Endothelial cell of umbilical vein (primary cell): Measurements from ENCODE around the gene EIF2AK2. TPM values are rescaled to one million over a fixed set of nuclear protein-coding genes. Genes with fewer than 3 reads are reported as not detected.

Experiments
- BruUV-seq: library from RNA; stranded (reverse); fragments of 400-500 nt; replicated peaks from 2 replicates; lab custom pipeline; 2021; lab: Mats Ljungman, UMichigan
- CTCF ChIA-PET: fragments of 300-600, 350-600 bp; sonication (Branson Sonifier 250); formaldehyde crosslinking; loops from one replicate; lab custom pipeline; 2021; ENCODE audit warnings: antibody characterized with exemption, inconsistent platforms; lab: Charles Lee
- POLR2A ChIA-PET: fragments of 300-600, 350-600 bp; sonication (Branson Sonifier 250); formaldehyde crosslinking; loops from one replicate; lab custom pipeline; 2021; ENCODE audit warnings: antibody characterized with exemption, inconsistent platforms; lab: Charles Lee
- DNase-seq: peaks from one replicate; pipeline ENCODE4 v3.0.0-alpha.2; 2011; ENCODE audit warnings: low read depth, low spot score
- FAIRE-seq: peaks from 2 replicates; lab custom pipeline; 2011; peaks lifted over from hg19 to GRCh38; lab: Jason Lieb, UNC
- H2AFZ ChIP-seq: 2 replicates; pipeline ENCODE4 v1.6.0; 2012; ENCODE audit warnings: low read depth, low read length, control low read depth, inconsistent platforms
- H3K27ac ChIP-seq: 2 replicates; pipeline ENCODE4 v1.5.1; 2011; ENCODE audit warnings: low read depth, mild to moderate bottlenecking, control low read depth, low read length, moderate library complexity; ENCODE audit not compliant: insufficient read depth
- H3K27me3 ChIP-seq, 2 experiments: 2 replicates each; pipeline versions ENCODE4 v1.6.0 to v1.6.1; 2011; ENCODE audit warnings: low read length in 2 of 2, mixed read lengths in 1 of 2; ENCODE audit not compliant: control insufficient read depth in 2 of 2, insufficient read depth in 2 of 2
- H3K36me3 ChIP-seq, 2 experiments: 2 replicates in 1 of 2; 3 replicates in 1 of 2; pipeline ENCODE4 v1.5.1; 2011; ENCODE audit warnings: low read length in 2 of 2, mild to moderate bottlenecking in 1 of 2, moderate library complexity in 1 of 2; ENCODE audit not compliant: control insufficient read depth in 2 of 2, insufficient read depth in 2 of 2; ENCODE audit errors: extremely low read depth in 1 of 2
- H3K4me1 ChIP-seq: 3 replicates; pipeline ENCODE4 v1.5.1; 2011; ENCODE audit warnings: mild to moderate bottlenecking, low read length; ENCODE audit not compliant: control insufficient read depth, insufficient read depth; ENCODE audit errors: extremely low read depth
- H3K4me2 ChIP-seq: 2 replicates; pipeline ENCODE4 v1.6.1; 2011; ENCODE audit warnings: low read length, control low read depth, mixed read lengths; ENCODE audit not compliant: insufficient read depth
- H3K4me3 ChIP-seq, 3 experiments: fragments of 200-600 bp in 1 of 3; sonication (generic), shearing (Covaris generic) in 1 of 3; replicated peaks in 1 of 3; 2 replicates each; pipeline ENCODE4 v1.5.1; 2011 to 2016; ENCODE audit warnings: control low read depth in 3 of 3, low read length in 3 of 3, mild to moderate bottlenecking in 2 of 3, inconsistent platforms in 1 of 3, low read depth in 1 of 3, moderate library complexity in 1 of 3; ENCODE audit not compliant: insufficient read depth in 1 of 3
- H3K79me2 ChIP-seq: 2 replicates; pipeline ENCODE4 v1.6.0; 2012; ENCODE audit warnings: low read length, inconsistent platforms; ENCODE audit not compliant: control insufficient read depth, insufficient read depth
- H3K9ac ChIP-seq: replicated peaks from 2 replicates; pipeline ENCODE3; 2011; ENCODE audit warnings: low read length, control low read depth; ENCODE audit not compliant: insufficient read depth; ENCODE audit errors: extremely low read depth
- H3K9me1 ChIP-seq: replicated peaks from 3 replicates; pipeline ENCODE4 v1.6.0; 2011; ENCODE audit warnings: mild to moderate bottlenecking, low read length; ENCODE audit not compliant: control insufficient read depth, insufficient read depth; ENCODE audit errors: extremely low read depth
- H3K9me3 ChIP-seq: replicated peaks from 2 replicates; pipeline ENCODE4 v1.5.1; 2012; ENCODE audit warnings: low read length, inconsistent platforms; ENCODE audit not compliant: control insufficient read depth, insufficient read depth
- H4K20me1 ChIP-seq: replicated peaks from 2 replicates; pipeline ENCODE3; 2011; ENCODE audit warnings: mild to moderate bottlenecking, low read length; ENCODE audit not compliant: control insufficient read depth, insufficient read depth; ENCODE audit errors: extremely low read depth
- EZH2 ChIP-seq: IDR thresholded peaks from 2 replicates; pipeline ENCODE4 v1.6.1; 2012; ENCODE audit warnings: borderline replicate concordance, low read depth, mild to moderate bottlenecking, moderate library complexity, low read length, inconsistent platforms; ENCODE audit not compliant: severe bottlenecking
- FOS ChIP-seq: IDR thresholded peaks from 2 replicates; pipeline ENCODE4 v1.6.1; 2011; ENCODE audit warnings: mild to moderate bottlenecking, low read length, moderate library complexity, borderline replicate concordance; ENCODE audit not compliant: insufficient read depth
- GATA2 ChIP-seq: IDR thresholded peaks from 2 replicates; pipeline ENCODE4 v1.7.0; 2011; ENCODE audit warnings: low read depth, mild to moderate bottlenecking, moderate library complexity, mixed read lengths, low read length; ENCODE audit not compliant: insufficient read length, insufficient read depth
- JUN ChIP-seq: IDR thresholded peaks from 2 replicates; pipeline ENCODE4 v1.6.1; 2011; ENCODE audit warnings: borderline replicate concordance, low read depth; ENCODE audit not compliant: insufficient read length, insufficient read depth
- MYC ChIP-seq: IDR thresholded peaks from one replicate; pipeline ENCODE4 v1.6.1; 2011; ENCODE audit warnings: mild to moderate bottlenecking, low read depth, low read length
- POLR2A ChIP-seq: IDR thresholded peaks from 2 replicates; pipeline ENCODE4 v1.6.1; 2012; ENCODE audit warnings: low read depth, mild to moderate bottlenecking, control low read depth, low read length
- POLR2AphosphoS5 ChIP-seq: IDR thresholded peaks from 2 replicates; pipeline ENCODE4 v1.6.1; 2012; ENCODE audit warnings: low read depth, mild to moderate bottlenecking, control low read depth, low read length, moderate library complexity; ENCODE audit not compliant: insufficient read depth
- dilution Hi-C: fragments of 300-500 bp; cut with MboI; formaldehyde crosslinking; loops from one replicate; pipeline ENCODE4 v1.15.0; 2019; ENCODE audit warnings: low sequenced_read_pairs; ENCODE audit not compliant: extremely low pct_ligation_motif_present
- intact Hi-C: fragments of 100-400 bp; cut with micrococcal nuclease; formaldehyde crosslinking; loops from one replicate; pipeline ENCODE4 v1.10.0; 2022
- polyA plus RNA-seq, 4 experiments: library from polyadenylated mRNA; depleted of rRNA in 3 of 4; stranded (reverse) in 3 of 4; unstranded in 1 of 4; fragments of >200 nt; gene quantifications; 2 replicates each; pipeline versions ENCODE4 v1.2.1 to v1.2.3, GENCODE V29; 2011 to 2012; ENCODE audit warnings: missing spikeins in 1 of 4
- total RNA-seq: library from RNA; stranded (reverse); gene quantifications from 2 replicates; pipeline ENCODE4 v1.2.3, GENCODE V29; 2021
- TF ChIP-seq, protein P1 (sequence below), 2 donors: IDR thresholded peaks; 1 replicate in 1 of 2; 2 replicates in 1 of 2; pipeline ENCODE4 v1.5.1; 2011; ENCODE audit warnings: low read length in 2 of 2, mild to moderate bottlenecking in 2 of 2, moderate library complexity in 2 of 2, control low read depth in 1 of 2, inconsistent platforms in 1 of 2, low read depth in 1 of 2; ENCODE audit not compliant: insufficient read depth in 1 of 2; ENCODE audit errors: extremely low read depth in 1 of 2
- TF ChIP-seq, protein P2 (sequence below): IDR thresholded peaks from 2 replicates; pipeline ENCODE4 v1.6.1; 2011; ENCODE audit not compliant: insufficient read depth, insufficient read length

Gene EIF2AK2
- total and polyA plus RNA-seq, 2 donors (not counting 3 experiments of a cell fraction or from before 2014, with no cell fraction given) = 8.0 to 41.1 TPM

DNA sequence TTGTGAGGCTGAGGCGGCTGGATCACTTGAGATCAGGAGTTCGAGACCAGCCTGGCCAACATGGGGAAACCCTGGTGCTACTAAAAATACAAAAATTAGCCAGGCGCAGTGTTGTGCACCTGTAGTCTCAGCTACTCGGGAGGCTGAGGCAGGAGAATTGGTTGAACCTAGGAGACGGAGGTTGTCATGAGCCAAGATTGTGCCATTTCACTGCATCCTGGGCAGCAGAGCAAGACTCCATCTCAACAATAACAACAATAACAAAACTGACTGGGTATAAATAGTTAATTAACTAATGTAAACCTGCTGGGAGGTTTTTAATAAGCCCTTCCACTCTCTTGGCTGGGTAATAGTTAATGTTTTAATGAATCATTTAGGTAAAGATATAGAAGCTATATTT lies 23.9 kb upstream of the EIF2AK2 start:
- dilution Hi-C loops = no loop called here
- FAIRE-seq (no peak), DNase-seq (no peak)
- no peaks in the 10 kb centered on the region for H3K36me3 ChIP-seq
- H3K27ac ChIP-seq = no peak overlapping the region
- intact Hi-C loops = no loop called here
- no peaks in the 10 kb centered on the region for H3K79me2 ChIP-seq
- H3K9me3 ChIP-seq = no peaks in the 10 kb centered on the region
- no peaks in the 10 kb centered on the region for H3K27me3 ChIP-seq
- no peak overlapping the region for H3K9ac ChIP-seq
- H2AFZ ChIP-seq = no peak overlapping the region
- TF ChIP-seq, protein P1, sequence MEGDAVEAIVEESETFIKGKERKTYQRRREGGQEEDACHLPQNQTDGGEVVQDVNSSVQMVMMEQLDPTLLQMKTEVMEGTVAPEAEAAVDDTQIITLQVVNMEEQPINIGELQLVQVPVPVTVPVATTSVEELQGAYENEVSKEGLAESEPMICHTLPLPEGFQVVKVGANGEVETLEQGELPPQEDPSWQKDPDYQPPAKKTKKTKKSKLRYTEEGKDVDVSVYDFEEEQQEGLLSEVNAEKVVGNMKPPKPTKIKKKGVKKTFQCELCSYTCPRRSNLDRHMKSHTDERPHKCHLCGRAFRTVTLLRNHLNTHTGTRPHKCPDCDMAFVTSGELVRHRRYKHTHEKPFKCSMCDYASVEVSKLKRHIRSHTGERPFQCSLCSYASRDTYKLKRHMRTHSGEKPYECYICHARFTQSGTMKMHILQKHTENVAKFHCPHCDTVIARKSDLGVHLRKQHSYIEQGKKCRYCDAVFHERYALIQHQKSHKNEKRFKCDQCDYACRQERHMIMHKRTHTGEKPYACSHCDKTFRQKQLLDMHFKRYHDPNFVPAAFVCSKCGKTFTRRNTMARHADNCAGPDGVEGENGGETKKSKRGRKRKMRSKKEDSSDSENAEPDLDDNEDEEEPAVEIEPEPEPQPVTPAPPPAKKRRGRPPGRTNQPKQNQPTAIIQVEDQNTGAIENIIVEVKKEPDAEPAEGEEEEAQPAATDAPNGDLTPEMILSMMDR (IDR thresholded peaks at IDR 0.05; ENCODE audit: extremely low read depth in 1 of 2, insufficient read depth in 1 of 2, low read depth in 1 of 2, low read length in 2 of 2) = no peak
- TF ChIP-seq MYC = no peak
- peaks cover 10% of the 10 kb centered on the region for H3K4me1 ChIP-seq
- H3K4me2 ChIP-seq = no peak overlapping the region
- ChIA-PET CTCF (interaction anchor here (1.0 to 1.7 kb wide), 3 partner anchors 9 to 697 kb away, joined by 3 to 5 read pairs (median 4); no protein-coding TSS in a partner anchor), POLR2A (no interaction called here)
- no TSS peak for BruUV-seq
- no peak overlapping the region for H3K4me3 ChIP-seq
- H3K9me1 ChIP-seq = no peaks in the 10 kb centered on the region
- no peaks in the 10 kb centered on the region for H4K20me1 ChIP-seq

DNA sequence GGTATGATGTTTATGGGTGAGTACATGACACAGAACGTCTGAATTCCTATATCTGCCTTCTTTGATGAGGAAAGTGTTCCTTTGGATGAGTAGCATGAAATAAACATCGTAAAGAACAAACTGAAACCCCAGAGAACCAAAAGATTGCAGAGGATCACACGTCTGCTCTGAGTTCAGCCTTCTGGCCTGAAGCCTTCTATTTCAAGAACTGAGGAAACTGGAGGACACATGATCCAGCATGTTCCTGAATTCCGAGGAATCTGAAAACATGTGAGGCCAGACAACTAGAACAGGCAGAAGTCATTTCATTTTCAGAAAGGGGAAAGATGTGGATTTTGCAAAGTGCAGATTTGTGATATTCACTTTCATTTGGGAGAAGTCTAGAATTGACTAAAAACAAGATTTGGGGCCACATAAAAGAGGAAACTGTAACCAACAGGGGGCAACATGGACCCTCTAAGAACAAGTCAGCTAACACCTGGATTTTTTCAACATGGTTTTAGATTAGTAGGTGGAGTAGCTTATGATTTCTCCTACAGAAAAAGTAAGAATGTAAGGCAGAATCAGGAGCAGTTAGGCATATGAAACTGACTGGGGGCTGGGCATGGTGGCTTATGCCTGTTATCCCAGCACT lies 23.3 kb upstream of the EIF2AK2 start:
- H3K9ac ChIP-seq = no peak overlapping the region
- H3K27ac ChIP-seq = no peak overlapping the region
- TF ChIP-seq, protein P1 (IDR thresholded peaks at IDR 0.05; ENCODE audit: extremely low read depth in 1 of 2, insufficient read depth in 1 of 2, low read depth in 1 of 2, low read length in 2 of 2) = no peak
- no peak for TF ChIP-seq MYC
- no peak for TF ChIP-seq FOS
- no peak for TF ChIP-seq JUN
- no peak for TF ChIP-seq EZH2
- TF ChIP-seq, protein P2, sequence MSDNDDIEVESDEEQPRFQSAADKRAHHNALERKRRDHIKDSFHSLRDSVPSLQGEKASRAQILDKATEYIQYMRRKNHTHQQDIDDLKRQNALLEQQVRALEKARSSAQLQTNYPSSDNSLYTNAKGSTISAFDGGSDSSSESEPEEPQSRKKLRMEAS = no peak
- no peak for TF ChIP-seq POLR2AphosphoS5
- TF ChIP-seq GATA2 = no peak
- no peak for TF ChIP-seq POLR2A
- H3K27me3 ChIP-seq = no peaks in the 10 kb centered on the region
- intact Hi-C loops = no loop called here
- ChIA-PET POLR2A (no interaction called here), CTCF (interaction anchor here (0.8 to 1.5 kb wide), 5 partner anchors 10 to 697 kb away, joined by 3 to 4 read pairs (median 3); partner anchors contain the start of gene EIF2AK2)
- no peaks in the 10 kb centered on the region for H4K20me1 ChIP-seq
- FAIRE-seq (no peak), DNase-seq (no peak)
- no peak overlapping the region for H2AFZ ChIP-seq
- no peak overlapping the region for H3K4me2 ChIP-seq
- H3K9me3 ChIP-seq = no peaks in the 10 kb centered on the region
- peaks cover 10% of the 10 kb centered on the region for H3K4me1 ChIP-seq
- H3K79me2 ChIP-seq = no peaks in the 10 kb centered on the region
- H3K4me3 ChIP-seq = no peak overlapping the region
- no peaks in the 10 kb centered on the region for H3K9me1 ChIP-seq
- dilution Hi-C loops = no loop called here
- BruUV-seq = no TSS peak
- no peaks in the 10 kb centered on the region for H3K36me3 ChIP-seq
